K562 (cell line): ENCODE data around the gene ADGRB2. TPM values are rescaled to one million over a fixed set of nuclear protein-coding genes. Genes with fewer than 3 reads are reported as not detected.
A peak's percentile ranks its signal among the peaks of the same experiment; 100 is the strongest.

Experiments used
- BCOR ChIP-seq: fragments of 450-650 bp; IDR thresholded peaks from 2 replicates; pipeline ENCODE4 v1.6.1; 2016
- CBX2 ChIP-seq: fragments of 200-600 bp; sonication (generic); IDR thresholded peaks from one replicate; pipeline ENCODE4 v1.6.1; 2012; ENCODE audit warnings: mild to moderate bottlenecking, low read length, inconsistent platforms; ENCODE audit not compliant: insufficient read depth, poor library complexity, severe bottlenecking
- CHAMP1 ChIP-seq: fragments of 450-650 bp; IDR thresholded peaks from 2 replicates; pipeline ENCODE4 v1.6.1; 2016; ENCODE audit warnings: mild to moderate bottlenecking
- ESRRA ChIP-seq: fragments of 450-650 bp; IDR thresholded peaks from 2 replicates; pipeline ENCODE4 v1.6.1; 2014; ENCODE audit warnings: low read depth, mild to moderate bottlenecking, moderate library complexity, borderline replicate concordance
- HDAC2 ChIP-seq: fragments of 450-650 bp; IDR thresholded peaks from 2 replicates; pipeline ENCODE4 v1.6.1; 2016; ENCODE audit warnings: mild to moderate bottlenecking
- HINFP ChIP-seq: fragments of 450-650 bp; conservative IDR thresholded peaks from 2 replicates; pipeline ENCODE4 v1.6.1; 2016; ENCODE audit warnings: missing genetic modification characterization, low read depth, mild to moderate bottlenecking, control low read depth, missing compliant biosample characterization
- MCM7 ChIP-seq, 2 experiments: fragments of 450-650 bp; IDR thresholded peaks; 2 replicates each; pipeline ENCODE4 v1.6.1; 2016 to 2018
- NFIC ChIP-seq: fragments of 450-650 bp; IDR thresholded peaks from 2 replicates; pipeline ENCODE4 v1.6.1; 2017; ENCODE audit warnings: mild to moderate bottlenecking, inconsistent platforms
- RBM25 ChIP-seq: fragments of 200-400 bp; formaldehyde crosslinking; IDR thresholded peaks from 2 replicates; pipeline ENCODE4 v1.6.1; 2018; ENCODE audit warnings: low read length, low read depth, moderate library complexity; ENCODE audit not compliant: severe bottlenecking
- TRIM24 ChIP-seq, 2 experiments: fragments of 450-650 bp; IDR thresholded peaks; 2 replicates each; pipeline ENCODE4 v1.6.1; 2016
- TRIM28 ChIP-seq: fragments of 450-650 bp; IDR thresholded peaks from 2 replicates; pipeline ENCODE4 v1.6.1; 2017
- ZBTB11 ChIP-seq, 3 experiments: fragments of 200-800 bp in 1 of 3; fragments of 250-450 bp in 1 of 3; fragments of 450-650 bp in 1 of 3; sonication (Bioruptor Pico) in 1 of 3; sonication (Bioruptor generic) in 1 of 3; formaldehyde crosslinking in 1 of 3; IDR thresholded peaks; 2 replicates each; pipeline versions ENCODE4 v1.6.1 to v1.8.0; 2016 to 2022; ENCODE audit warnings: mild to moderate bottlenecking in 2 of 3, missing genetic modification characterization in 2 of 3, missing compliant biosample characterization in 1 of 3, moderate library complexity in 1 of 3
- ZBTB7A ChIP-seq: IDR thresholded peaks from 2 replicates; pipeline ENCODE4 v1.6.1; 2011; ENCODE audit warnings: low read depth, mild to moderate bottlenecking, low read length, moderate library complexity, borderline replicate concordance; ENCODE audit not compliant: control insufficient read depth
- ZFP1 ChIP-seq: fragments of 450-650 bp; formaldehyde crosslinking; IDR thresholded peaks from 2 replicates; pipeline ENCODE4 v1.4.0; 2020; ENCODE audit warnings: mild to moderate bottlenecking, mixed read lengths
- ZNF445 ChIP-seq: fragments of 250-450 bp; sonication (Bioruptor Pico); IDR thresholded peaks from 2 replicates; pipeline ENCODE4 v1.4.0; 2020; ENCODE audit warnings: low read depth, mild to moderate bottlenecking, moderate library complexity
- polyA plus RNA-seq, 8 experiments: library from polyadenylated mRNA; depleted of rRNA in 4 of 8; stranded (reverse) in 5 of 8; unstranded in 3 of 8; fragments of >200 nt; fragmentation: Nextera tagmentation in 2 of 8; fragmentation: Illumina TruSeq in 1 of 8; extraction: Ambion mirVana in 2 of 8; extraction: Trizol in 1 of 8; gene quantifications; 2 replicates each; pipeline versions ENCODE4 v1.2.1 to v1.2.3, GENCODE V29; 2011 to 2014; ENCODE audit warnings: inconsistent platforms in 1 of 8, missing spikeins in 1 of 8
- total RNA-seq, 7 experiments: library from RNA; depleted of rRNA in 6 of 7; stranded (reverse); fragments of >200 nt in 6 of 7; fragmentation: Illumina TruSeq in 2 of 7; extraction: Trizol in 2 of 7; gene quantifications; 2 replicates each; pipeline versions ENCODE4 v1.2.1 to v1.2.3, GENCODE V29; 2011 to 2021; ENCODE audit warnings: low replicate concordance in 1 of 7

The ADGRB2 gene
- total and polyA plus RNA-seq, 9 of the 15 experiments (the other 6 are each of a cell fraction or from before 2014, with no cell fraction given) = 0.04 to 0.23 (median 0.20) TPM; not detected in 2

DNA sequence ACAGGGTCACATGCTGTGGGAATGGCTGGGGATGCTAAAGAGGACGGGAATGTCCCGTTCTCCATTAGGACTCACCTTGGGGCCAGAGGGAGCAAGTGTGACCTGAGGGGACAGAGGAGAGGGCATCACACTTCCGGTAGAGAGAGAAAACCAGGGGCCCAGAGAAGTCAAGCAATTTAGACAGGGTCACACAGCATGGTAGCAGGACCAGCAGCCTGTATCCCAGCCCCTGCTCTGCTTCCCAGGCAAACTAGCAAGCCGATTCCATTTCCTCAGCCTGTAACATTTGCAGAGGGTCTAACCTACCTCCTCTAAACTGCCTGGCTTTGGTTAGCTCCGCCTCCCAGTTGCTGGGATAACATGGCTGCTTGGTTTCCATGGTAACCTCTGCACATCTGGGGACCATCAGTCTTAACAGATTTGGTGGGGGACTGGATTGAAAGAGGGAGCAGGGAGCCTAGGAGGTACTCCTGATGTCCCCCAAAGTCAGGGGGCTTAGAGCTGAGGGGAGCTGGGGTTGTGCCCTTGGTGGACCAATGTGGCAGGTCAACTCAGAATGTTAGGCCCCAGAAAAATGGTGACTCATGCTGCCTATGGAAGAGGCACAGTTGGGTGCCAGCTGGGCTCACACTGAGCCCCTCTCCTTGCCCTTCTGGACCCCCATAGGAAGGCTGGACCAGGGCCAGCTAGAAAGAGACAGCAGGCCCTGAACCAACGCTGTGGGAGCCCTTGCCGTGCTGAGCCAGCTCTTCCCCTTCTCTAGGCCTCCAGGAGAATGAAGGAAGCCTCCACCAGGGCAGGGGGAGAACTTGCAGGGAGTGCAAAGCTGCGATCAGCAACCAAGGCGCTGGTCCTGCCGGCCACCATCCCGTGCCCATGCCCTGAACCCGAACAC is 69.8 kb downstream of the ADGRB2 start (continued):
- TF ChIP-seq ESRRA (no peak), RBM25 (peak; percentile 91), HDAC2 (0 out of 2 replicates have a peak, but pooled peaks have one; percentile 43), TRIM28 (no peak), MCM7 (IDR thresholded peaks at IDR 0.05) (no peak), BCOR (peak; percentile 85; the same call in 1 of the 2 replicates), ZBTB11 (CRISPR knock-in tag; IDR thresholded peaks at IDR 0.05) (no peak), NFIC (0 out of 2 replicates have a peak, but pooled peaks have one; percentile 14), TRIM24 (IDR thresholded peaks at IDR 0.05) (no peak), HINFP (no peak), ZFP1 (CRISPR knock-in tag) (no peak), ZNF445 (CRISPR knock-in tag) (no peak), CBX2 (no peak), ZBTB7A (no peak), CHAMP1 (no peak)
